HG02970 (cell line): ENCODE data around the gene MYO1A.
"Not testable (repeated sequence)": the region's sequence is repeated elsewhere in the genome, so short reads cannot be mapped to it uniquely, and the experiment has no call there.

Experiments
- ATAC-seq: cut with Tn5 transposase; IDR thresholded peaks from one replicate; pipeline ENCODE4 v1.9.1; 2021; ENCODE audit warnings: mild to moderate bottlenecking, moderate library complexity, moderate number of reproducible peaks; ENCODE audit not compliant: unreplicated experiment, low FRiP score

MYO1A gene

GRCh38 chr12:57019983-57020719 is 29.8 kb downstream of the MYO1A start:
- ATAC-seq = no peak

- no peak for ATAC-seq
These were observed 31.0 kb downstream of the MYO1A start for GRCh38 chr12:57018906-57019305.

- not testable (repeated sequence) for ATAC-seq
These were observed 31.6 kb downstream of the MYO1A start for GRCh38 chr12:57018353-57018752.

- ATAC-seq = no peak
These were observed 33.6 kb downstream of the MYO1A start, which contains the start of gene TAC3 for GRCh38 chr12:57016348-57016747. TSS of gene TAC3 (minus strand) at chr12:57016529. CDS start at chr12:57015797, 732 bp downstream.

- no peak for ATAC-seq
These were observed 37.1 kb downstream of the MYO1A start for GRCh38 chr12:57012600-57013465.

GRCh38 chr12:57011438-57012424 is 38.2 kb downstream of the MYO1A start:
- no peak for ATAC-seq

GRCh38 chr12:57010627-57011247 is 39.2 kb downstream of the MYO1A start:
- no peak for ATAC-seq

- no peak for ATAC-seq
These were observed 39.8 kb downstream of the MYO1A start for GRCh38 chr12:57009949-57010626.

GRCh38 chr12:57008178-57008577 is 41.8 kb downstream of the MYO1A start:
- ATAC-seq = no peak

GRCh38 chr12:57006809-57007475 is 43.0 kb downstream of the MYO1A start:
- ATAC-seq = no peak

GRCh38 chr12:57005980-57006808 is 43.7 kb downstream of the MYO1A start, which contains the start of gene ZBTB39:
TSS of gene ZBTB39 (minus strand) at chr12:57006546. CDS start at chr12:57004917, 1,629 bp downstream.
- ATAC-seq = peak; percentile 75

GRCh38 chr12:57004651-57005050 is 45.3 kb downstream of the MYO1A start:
- ATAC-seq = no peak

GRCh38 chr12:57003395-57003794 is 46.5 kb downstream of the MYO1A start:
- no peak for ATAC-seq

- no peak for ATAC-seq
These were observed 48.5 kb downstream of the MYO1A start for GRCh38 chr12:57001448-57001906.

GRCh38 chr12:57000393-57000792 is 49.5 kb downstream of the MYO1A start:
- ATAC-seq = no peak

GRCh38 chr12:56999456-56999855 is 50.5 kb downstream of the MYO1A start:
- ATAC-seq = no peak

GRCh38 chr12:56998981-56999380 is 50.9 kb downstream of the MYO1A start:
- peak; percentile 68 for ATAC-seq

- no peak for ATAC-seq
These were observed 51.6 kb downstream of the MYO1A start for GRCh38 chr12:56998316-56998715.
